Mammary epithelial cell (primary cell): Measurements from ENCODE around the gene B4GALT6.

Experiments
- EZH2 ChIP-seq: IDR thresholded peaks from 2 replicates; pipeline ENCODE4 v1.6.1; 2012; ENCODE audit warnings: low read length, inconsistent platforms, borderline replicate concordance
- TF ChIP-seq, protein P1 (sequence below), 2 donors: IDR thresholded peaks in 1 of 2; conservative IDR thresholded peaks in 1 of 2; 2 replicates each; pipeline ENCODE4 v1.5.1; 2011 to 2012; ENCODE audit warnings: inconsistent platforms in 2 of 2, low read length in 2 of 2, mild to moderate bottlenecking in 2 of 2, control low read depth in 1 of 2, low read depth in 1 of 2; ENCODE audit not compliant: insufficient read depth in 1 of 2; ENCODE audit errors: extremely low read depth in 1 of 2

DNA sequence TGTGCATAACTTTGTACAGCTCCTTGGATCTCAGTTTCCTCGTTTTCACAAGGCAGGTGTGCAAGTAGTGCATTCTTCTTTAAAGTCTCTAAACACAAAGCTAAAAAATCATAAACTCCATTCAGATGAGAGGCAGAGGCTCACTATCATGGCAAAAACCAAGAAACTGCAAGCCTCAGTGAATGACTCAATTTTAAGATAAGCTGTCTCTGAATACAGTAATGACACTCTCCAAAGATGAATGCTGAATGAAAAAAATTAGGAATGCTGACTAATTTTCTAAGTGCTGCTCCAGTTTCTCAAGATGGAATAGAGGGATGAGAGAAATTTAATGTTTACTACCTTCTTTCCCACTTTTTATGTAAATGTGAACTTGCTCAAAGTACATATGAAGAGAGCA lies 17.2 kb downstream of the B4GALT6 start:
- TF ChIP-seq, protein P1, sequence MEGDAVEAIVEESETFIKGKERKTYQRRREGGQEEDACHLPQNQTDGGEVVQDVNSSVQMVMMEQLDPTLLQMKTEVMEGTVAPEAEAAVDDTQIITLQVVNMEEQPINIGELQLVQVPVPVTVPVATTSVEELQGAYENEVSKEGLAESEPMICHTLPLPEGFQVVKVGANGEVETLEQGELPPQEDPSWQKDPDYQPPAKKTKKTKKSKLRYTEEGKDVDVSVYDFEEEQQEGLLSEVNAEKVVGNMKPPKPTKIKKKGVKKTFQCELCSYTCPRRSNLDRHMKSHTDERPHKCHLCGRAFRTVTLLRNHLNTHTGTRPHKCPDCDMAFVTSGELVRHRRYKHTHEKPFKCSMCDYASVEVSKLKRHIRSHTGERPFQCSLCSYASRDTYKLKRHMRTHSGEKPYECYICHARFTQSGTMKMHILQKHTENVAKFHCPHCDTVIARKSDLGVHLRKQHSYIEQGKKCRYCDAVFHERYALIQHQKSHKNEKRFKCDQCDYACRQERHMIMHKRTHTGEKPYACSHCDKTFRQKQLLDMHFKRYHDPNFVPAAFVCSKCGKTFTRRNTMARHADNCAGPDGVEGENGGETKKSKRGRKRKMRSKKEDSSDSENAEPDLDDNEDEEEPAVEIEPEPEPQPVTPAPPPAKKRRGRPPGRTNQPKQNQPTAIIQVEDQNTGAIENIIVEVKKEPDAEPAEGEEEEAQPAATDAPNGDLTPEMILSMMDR (conservative IDR thresholded peaks at IDR 0.05 in 1 of 2, IDR thresholded peaks at IDR 0.05 in 1 of 2; ENCODE audit: extremely low read depth in 1 of 2, insufficient read depth in 1 of 2, low read depth in 1 of 2, low read length in 2 of 2), result no peak
- TF ChIP-seq EZH2, result no peak
